ENCODE measurements around the gene IBTK.
"Not testable (repeated sequence)": the region's sequence is repeated elsewhere in the genome, so short reads cannot be mapped to it uniquely, and the experiment has no call there.

The IBTK gene

GRCh38 chr6:82205930-82206392 is 41.6 kb downstream of the IBTK start:
- H3K9ac ChIP-seq (ENCODE audit: low read length), result no peak overlapping the region
- no peak overlapping the region for H3K4me3 ChIP-seq (ENCODE audit: low read depth, low read length, poor library complexity, severe bottlenecking)
- no peaks in the 10 kb centered on the region for H3K4me1 ChIP-seq (ENCODE audit: insufficient read depth, low read length, severe bottlenecking)
- no peaks in the 10 kb centered on the region for H3K79me2 ChIP-seq (ENCODE audit: insufficient read depth, low read length)
- no peak overlapping the region for H3K4me2 ChIP-seq (ENCODE audit: low read length)
- TF ChIP-seq EZH2 (IDR thresholded peaks at IDR 0.05; ENCODE audit: borderline replicate concordance, low read length) (no peak), CTCF (IDR thresholded peaks at IDR 0.05; ENCODE audit: low read length) (no peak)
- no peaks in the 10 kb centered on the region; the same call in 1 of the 2 replicates for H3K9me3 ChIP-seq (ENCODE audit: low read length)
- H2AFZ ChIP-seq (ENCODE audit: low read length), result no peak overlapping the region
- no peaks in the 10 kb centered on the region for H4K20me1 ChIP-seq (ENCODE audit: insufficient read depth, low read length)
- H3K9me2 ChIP-seq (ENCODE audit: low read depth, low read length), result no peaks in the 10 kb centered on the region
- peaks cover 59% of the 10 kb centered on the region for H3K36me3 ChIP-seq (ENCODE audit: insufficient read depth, low read length)
- H3K27ac ChIP-seq (ENCODE audit: low read depth, low read length, poor library complexity, severe bottlenecking), result no peak overlapping the region
- no peaks in the 10 kb centered on the region for H3K27me3 ChIP-seq (ENCODE audit: insufficient read depth, low read length)
- no peaks in the 10 kb centered on the region; the same call in 1 of the 2 replicates for H3F3A ChIP-seq (ENCODE audit: insufficient read depth, low read length)

GRCh38 chr6:82204020-82204419 is 43.5 kb downstream of the IBTK start:
- Histone ChIP-seq H2AFZ (ENCODE audit: low read length) (no peak overlapping the region), H3K9ac (ENCODE audit: low read length) (no peak overlapping the region), H3K27ac (ENCODE audit: low read depth, low read length, poor library complexity, severe bottlenecking) (no peak overlapping the region), H3F3A (ENCODE audit: insufficient read depth, low read length) (no peaks in the 10 kb centered on the region; the same call in 1 of the 2 replicates), H3K9me3 (ENCODE audit: low read length) (no peaks in the 10 kb centered on the region; the same call in 1 of the 2 replicates), H3K79me2 (ENCODE audit: insufficient read depth, low read length) (no peaks in the 10 kb centered on the region), H3K4me3 (ENCODE audit: low read depth, low read length, poor library complexity, severe bottlenecking) (no peak overlapping the region), H3K4me2 (ENCODE audit: low read length) (no peak overlapping the region), H3K27me3 (ENCODE audit: insufficient read depth, low read length) (no peaks in the 10 kb centered on the region), H3K36me3 (ENCODE audit: insufficient read depth, low read length) (peaks cover 63% of the 10 kb centered on the region), H3K9me2 (ENCODE audit: low read depth, low read length) (no peaks in the 10 kb centered on the region), H3K4me1 (ENCODE audit: insufficient read depth, low read length, severe bottlenecking) (no peaks in the 10 kb centered on the region), H4K20me1 (ENCODE audit: insufficient read depth, low read length) (no peaks in the 10 kb centered on the region)
- no peak for TF ChIP-seq EZH2 (IDR thresholded peaks at IDR 0.05; ENCODE audit: borderline replicate concordance, low read length)
- TF ChIP-seq CTCF (IDR thresholded peaks at IDR 0.05; ENCODE audit: low read length), result no peak

GRCh38 chr6:82197784-82198183 is 49.8 kb downstream of the IBTK start:
- H3K9me3 ChIP-seq (ENCODE audit: low read length), result no peaks in the 10 kb centered on the region
- H3F3A ChIP-seq (ENCODE audit: insufficient read depth, low read length), result no peaks in the 10 kb centered on the region
- H3K4me1 ChIP-seq (ENCODE audit: insufficient read depth, low read length, severe bottlenecking), result no peaks in the 10 kb centered on the region
- no peak overlapping the region for H2AFZ ChIP-seq (ENCODE audit: low read length)
- no peaks in the 10 kb centered on the region for H3K79me2 ChIP-seq (ENCODE audit: insufficient read depth, low read length)
- no peak overlapping the region for H3K9ac ChIP-seq (ENCODE audit: low read length)
- H3K4me3 ChIP-seq (ENCODE audit: low read depth, low read length, poor library complexity, severe bottlenecking), result no peak overlapping the region
- no peaks in the 10 kb centered on the region for H3K27me3 ChIP-seq (ENCODE audit: insufficient read depth, low read length)
- H3K4me2 ChIP-seq (ENCODE audit: low read length), result no peak overlapping the region
- no peaks in the 10 kb centered on the region for H4K20me1 ChIP-seq (ENCODE audit: insufficient read depth, low read length)
- H3K36me3 ChIP-seq (ENCODE audit: insufficient read depth, low read length), result peaks cover 85% of the 10 kb centered on the region
- TF ChIP-seq EZH2 (IDR thresholded peaks at IDR 0.05; ENCODE audit: borderline replicate concordance, low read length), result no peak
- TF ChIP-seq CTCF (IDR thresholded peaks at IDR 0.05; ENCODE audit: low read length), result no peak
- no peaks in the 10 kb centered on the region for H3K9me2 ChIP-seq (ENCODE audit: low read depth, low read length)
- H3K27ac ChIP-seq (ENCODE audit: low read depth, low read length, poor library complexity, severe bottlenecking), result no peak overlapping the region

- not testable (repeated sequence) for H3K9ac ChIP-seq (ENCODE audit: low read length); H3K79me2 ChIP-seq (ENCODE audit: insufficient read depth, low read length); H3K9me2 ChIP-seq (ENCODE audit: low read depth, low read length); H2AFZ ChIP-seq (ENCODE audit: low read length); H3K27me3 ChIP-seq (ENCODE audit: insufficient read depth, low read length); H4K20me1 ChIP-seq (ENCODE audit: insufficient read depth, low read length); H3K4me1 ChIP-seq (ENCODE audit: insufficient read depth, low read length, severe bottlenecking); H3K9me3 ChIP-seq (ENCODE audit: low read length); H3F3A ChIP-seq (ENCODE audit: insufficient read depth, low read length); H3K4me3 ChIP-seq (ENCODE audit: low read depth, low read length, poor library complexity, severe bottlenecking); H3K27ac ChIP-seq (ENCODE audit: low read depth, low read length, poor library complexity, severe bottlenecking); H3K4me2 ChIP-seq (ENCODE audit: low read length)
- peaks cover 80% of the 10 kb centered on the region for H3K36me3 ChIP-seq (ENCODE audit: insufficient read depth, low read length)
Measured at GRCh38 chr6:82197245-82197644, 50.3 kb downstream of the IBTK start.

All from OCI-LY1 (cell line).